GM18861 (cell line): Measurements from ENCODE around the gene FLCN.

Experiments
- ATAC-seq: cut with Tn5 transposase; IDR thresholded peaks from one replicate; pipeline ENCODE4 v1.9.1; 2021; ENCODE audit not compliant: unreplicated experiment

The FLCN gene

DNA sequence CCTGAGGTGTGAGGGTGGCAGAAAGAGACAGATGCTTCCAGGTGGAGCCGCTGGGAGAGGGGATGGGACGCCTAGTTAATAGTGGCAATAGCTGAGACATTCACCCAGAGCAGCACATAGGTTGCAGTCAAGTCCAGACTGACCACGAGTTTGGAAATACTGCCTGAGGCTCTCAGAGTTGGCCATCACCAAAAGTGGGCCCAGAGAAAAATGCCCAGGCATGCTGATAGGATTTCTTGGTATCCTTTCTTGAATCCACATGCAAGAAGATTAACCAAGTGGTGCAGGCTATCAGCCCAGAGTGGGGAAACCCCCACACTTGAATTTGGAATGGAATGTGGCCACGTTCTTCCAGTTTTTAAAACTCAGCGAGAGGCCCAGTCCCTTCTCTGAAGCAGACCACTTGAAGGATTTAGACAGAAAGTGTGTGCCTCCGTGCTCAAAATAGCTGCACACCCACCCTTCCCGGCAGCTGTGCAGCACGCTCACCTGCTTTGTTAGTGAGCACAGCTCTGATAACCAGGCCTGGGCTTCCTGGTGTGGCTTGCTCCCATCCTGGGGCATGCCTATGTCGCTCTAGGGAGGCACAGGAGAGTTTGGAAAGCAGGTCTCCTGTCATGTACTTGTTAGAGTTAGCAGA is 66.5 kb downstream of the FLCN start:
- ATAC-seq: no peak

DNA sequence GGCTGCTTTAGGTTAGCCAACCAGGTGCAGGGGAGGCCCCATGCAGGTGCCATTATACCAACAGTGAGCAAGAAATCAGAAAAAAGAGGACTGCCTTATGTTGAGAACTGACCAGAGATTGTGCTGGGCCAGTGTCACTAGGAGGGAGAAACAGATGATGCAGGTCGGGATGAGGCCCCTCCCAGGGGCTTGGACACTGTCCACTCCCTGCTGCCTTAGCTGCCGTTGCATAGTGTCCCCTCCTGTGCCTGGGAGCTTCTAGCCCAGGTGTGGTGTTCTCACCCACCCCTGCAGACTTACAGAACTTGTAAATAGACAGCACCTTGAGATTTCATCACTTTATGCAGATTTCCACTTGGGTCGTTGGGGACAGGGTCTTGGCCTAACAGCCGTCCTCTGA is 67.6 kb downstream of the FLCN start:
- no peak for ATAC-seq

GRCh38 chr17:17168401-17168800 is 68.6 kb downstream of the FLCN start:
- ATAC-seq: no peak

GRCh38 chr17:17167986-17168385 is 69.0 kb downstream of the FLCN start:
- no peak for ATAC-seq

DNA sequence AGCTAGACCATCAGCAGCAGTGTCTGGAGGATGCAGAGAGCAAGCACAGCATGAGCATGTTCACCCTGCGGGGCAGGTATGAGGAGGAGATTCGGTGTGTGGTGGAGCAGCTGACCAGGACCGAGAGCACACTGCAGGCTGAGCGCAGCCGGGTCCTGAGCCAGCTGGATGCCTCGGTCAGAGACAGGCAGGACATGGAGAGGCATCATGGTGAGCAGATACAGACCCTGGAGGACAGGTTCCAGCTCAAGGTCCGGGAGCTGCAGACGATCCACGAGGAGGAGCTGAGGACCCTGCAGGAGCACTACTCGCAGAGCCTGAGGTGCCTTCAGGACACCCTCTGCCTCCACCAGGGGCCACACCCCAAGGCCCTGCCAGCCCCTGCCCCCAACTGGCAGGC is 69.6 kb downstream of the FLCN start:
- no peak for ATAC-seq

DNA sequence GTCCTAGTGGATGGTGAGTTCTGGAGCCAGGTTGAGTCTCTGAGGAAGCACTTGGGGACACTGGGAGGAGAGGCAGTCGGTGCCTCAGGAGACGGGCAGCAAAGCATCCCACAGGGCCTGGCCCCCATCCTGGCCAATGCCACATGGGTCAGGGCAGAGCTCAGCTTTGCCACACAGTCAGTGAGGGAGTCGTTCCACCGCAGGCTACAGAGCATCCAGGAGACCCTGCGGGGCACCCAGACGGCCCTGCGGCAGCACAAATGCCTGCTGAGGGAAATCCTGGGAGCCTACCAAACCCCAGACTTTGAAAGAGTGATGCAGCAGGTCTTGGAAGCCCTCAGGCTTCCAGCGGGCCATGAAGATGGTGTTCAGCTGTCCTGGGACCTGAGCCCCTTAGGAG is 70.5 kb downstream of the FLCN start:
- no peak for ATAC-seq

- no peak for ATAC-seq
These were observed 71.2 kb downstream of the FLCN start for GRCh38 chr17:17165666-17166308.

GRCh38 chr17:17164676-17165075 is 72.3 kb downstream of the FLCN start:
- no peak for ATAC-seq

DNA sequence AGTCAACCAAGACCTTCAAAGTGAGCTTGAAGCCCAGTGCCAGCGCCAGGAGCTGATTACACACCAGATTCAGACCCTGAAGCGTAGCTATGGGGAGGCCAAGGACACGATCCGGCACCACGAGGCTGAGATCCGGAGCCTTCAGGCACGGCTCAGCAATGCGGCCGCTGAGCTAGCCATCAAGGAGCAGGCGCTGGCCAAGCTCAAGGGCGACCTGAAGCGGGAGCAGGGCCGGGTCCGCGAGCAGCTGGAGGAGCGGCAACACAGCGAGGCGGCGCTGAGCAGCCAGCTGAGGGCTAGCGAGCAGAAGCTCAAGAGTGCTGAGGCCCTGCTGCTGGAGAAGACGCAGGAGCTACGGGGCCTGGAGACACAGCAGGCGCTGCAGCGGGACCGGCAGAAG is 72.8 kb downstream of the FLCN start:
- no peak for ATAC-seq
